H1 (cell line): ENCODE data around the gene HMMR. TPM values are rescaled to one million over a fixed set of nuclear protein-coding genes. Genes with fewer than 3 reads are reported as not detected.

ENCODE experiments used
- ATF2 ChIP-seq: IDR thresholded peaks from 2 replicates; pipeline ENCODE4 v1.6.1; 2012; ENCODE audit warnings: low read length, inconsistent platforms
- SAP30 ChIP-seq: fragments of 300-600 bp; sonication (generic); IDR thresholded peaks from 2 replicates; pipeline ENCODE4 v1.7.1; 2012; ENCODE audit warnings: low read length, moderate library complexity, mild to moderate bottlenecking, inconsistent platforms; ENCODE audit not compliant: insufficient read depth, insufficient replicate concordance
- TBP ChIP-seq: IDR thresholded peaks from 2 replicates; pipeline ENCODE4 v1.6.1; 2011; ENCODE audit warnings: low read depth, low read length, improper control_type of control experiment
- polyA plus RNA-seq, 7 experiments: library from polyadenylated mRNA; depleted of rRNA in 3 of 7; stranded (reverse) in 5 of 7; unstranded in 2 of 7; fragments of >200 nt in 5 of 7; fragments of 200-250 nt in 2 of 7; gene quantifications; 1 replicate in 5 of 7; 2 replicates in 1 of 7; 4 replicates in 1 of 7; pipeline versions ENCODE4 v1.2.1 to v1.2.3, GENCODE V29; 2011 to 2013; ENCODE audit warnings: missing spikeins in 2 of 7, mixed read lengths in 2 of 7
- total RNA-seq: library from RNA; stranded (reverse); fragmentation: NEBNext Ultra II Directional; extraction: Animal tissue kit (Norgen Biotek cat#: 25700); gene quantifications from 2 replicates; pipeline ENCODE4 v1.2.1, GENCODE V29; 2021

HMMR gene
- total and polyA plus RNA-seq, 2 of the 8 experiments (the other 6 are each of a cell fraction or from before 2014, with no cell fraction given) = 17.5 to 77.3 TPM

DNA sequence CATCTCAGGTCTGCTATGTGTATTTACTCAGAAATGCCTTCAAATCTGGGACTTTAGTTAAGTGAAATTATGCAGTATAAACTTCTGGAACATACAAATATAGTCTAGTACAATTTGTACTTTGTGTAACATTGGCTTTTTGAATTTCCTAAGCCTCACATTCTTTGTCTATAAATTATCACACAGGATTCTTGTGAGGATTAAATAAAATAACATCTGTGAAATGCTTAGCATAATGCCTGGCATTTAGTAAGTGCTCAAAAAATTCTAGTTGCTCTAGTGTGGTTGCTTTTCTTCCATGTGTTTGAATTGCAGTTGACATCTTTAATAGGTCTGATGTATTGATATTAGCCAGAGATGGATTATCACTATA, 2.6 kb downstream of the HMMR start (continued):
- TF ChIP-seq ATF2 (no peak), SAP30 (no peak), TBP (no peak)
